ENCODE measurements around the gene NANOS2.

GRCh38 chr19:45947926-45948325 is 33.3 kb upstream of the NANOS2 start:
- TF ChIP-seq CTCF (IDR thresholded peaks at IDR 0.05; ENCODE audit: low read length) (no peak), EZH2phosphoT487 (IDR thresholded peaks at IDR 0.05; ENCODE audit: low read length) (no peak)
